Upper lobe of left lung (tissue), 4 donors: Measurements from ENCODE around the gene FCMR.

Source experiments
- POLR2AphosphoS5 ChIP-seq, 2 donors: sonication (generic); formaldehyde crosslinking; IDR thresholded peaks; one replicate each; pipeline ENCODE4 v1.5.1; 2017; ENCODE audit warnings: antibody characterized with exemption in 2 of 2
- TF ChIP-seq, protein P1 (sequence below), 6 experiments: fragments of 450-650 bp in 4 of 6; fragments of 200-600 bp in 2 of 6; sonication (generic) in 2 of 6; IDR thresholded peaks; one replicate each; pipeline ENCODE4 v1.5.1; 2016 to 2019; ENCODE audit warnings: antibody characterized with exemption in 6 of 6

- TF ChIP-seq, protein P1, sequence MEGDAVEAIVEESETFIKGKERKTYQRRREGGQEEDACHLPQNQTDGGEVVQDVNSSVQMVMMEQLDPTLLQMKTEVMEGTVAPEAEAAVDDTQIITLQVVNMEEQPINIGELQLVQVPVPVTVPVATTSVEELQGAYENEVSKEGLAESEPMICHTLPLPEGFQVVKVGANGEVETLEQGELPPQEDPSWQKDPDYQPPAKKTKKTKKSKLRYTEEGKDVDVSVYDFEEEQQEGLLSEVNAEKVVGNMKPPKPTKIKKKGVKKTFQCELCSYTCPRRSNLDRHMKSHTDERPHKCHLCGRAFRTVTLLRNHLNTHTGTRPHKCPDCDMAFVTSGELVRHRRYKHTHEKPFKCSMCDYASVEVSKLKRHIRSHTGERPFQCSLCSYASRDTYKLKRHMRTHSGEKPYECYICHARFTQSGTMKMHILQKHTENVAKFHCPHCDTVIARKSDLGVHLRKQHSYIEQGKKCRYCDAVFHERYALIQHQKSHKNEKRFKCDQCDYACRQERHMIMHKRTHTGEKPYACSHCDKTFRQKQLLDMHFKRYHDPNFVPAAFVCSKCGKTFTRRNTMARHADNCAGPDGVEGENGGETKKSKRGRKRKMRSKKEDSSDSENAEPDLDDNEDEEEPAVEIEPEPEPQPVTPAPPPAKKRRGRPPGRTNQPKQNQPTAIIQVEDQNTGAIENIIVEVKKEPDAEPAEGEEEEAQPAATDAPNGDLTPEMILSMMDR (IDR thresholded peaks at IDR 0.05): no peak
- TF ChIP-seq POLR2AphosphoS5 (IDR thresholded peaks at IDR 0.05): no peak
Measured at GRCh38 chr1:206961668-206962067, 39.9 kb upstream of the FCMR start.
